ENCODE results near the gene PMVK. TPM values are rescaled to one million over a fixed set of nuclear protein-coding genes. Genes with fewer than 3 reads are reported as not detected.

The PMVK gene
- total RNA-seq, 1 experiment from 2014 or later, result 26.8 TPM

DNA sequence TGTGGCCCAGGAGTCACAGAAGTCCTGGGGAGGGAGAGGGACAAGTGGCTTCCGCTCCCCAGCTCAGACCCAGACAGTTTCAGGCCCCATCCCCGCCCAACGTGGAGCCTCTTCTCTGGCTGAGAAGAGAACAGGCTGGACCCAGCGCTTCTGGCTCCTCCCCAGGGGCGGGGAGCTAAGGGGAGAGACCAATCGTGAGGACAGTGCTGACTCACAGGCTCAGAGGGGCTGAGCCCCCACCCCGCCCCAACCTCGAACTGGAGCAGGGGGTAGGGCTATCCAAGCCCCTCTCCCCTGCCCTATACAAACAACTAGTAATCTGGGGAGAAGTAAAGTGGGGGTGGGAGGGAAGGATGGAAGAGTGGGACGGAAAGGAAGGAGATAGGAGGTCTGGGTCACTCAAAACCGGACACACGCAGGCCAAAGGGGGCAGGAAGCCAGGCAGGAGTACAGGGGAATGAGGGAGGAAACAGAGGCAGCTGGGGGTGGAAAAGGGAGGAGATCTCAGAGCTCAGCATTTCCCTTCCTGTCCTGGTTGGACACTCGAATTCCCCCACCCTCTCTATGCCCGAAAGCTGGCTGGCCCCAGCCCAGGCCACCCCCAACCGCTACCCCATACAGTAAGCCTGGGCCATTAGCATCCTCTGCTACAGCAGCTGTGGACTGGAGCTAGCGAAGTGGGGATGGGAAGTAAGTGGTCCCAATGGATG lies 34.3 kb upstream of the PMVK start, which contains the start of gene SHC1 (continued):
- TF ChIP-seq ZNF512 (CRISPR knock-in tag; IDR thresholded peaks at IDR 0.05; ENCODE audit: borderline replicate concordance) (no peak), CREM (CRISPR knock-in tag; IDR thresholded peaks at IDR 0.05) (no peak), ELF4 (CRISPR knock-in tag; IDR thresholded peaks at IDR 0.05; ENCODE audit: low read depth) (no peak), GTF2I (CRISPR knock-in tag; conservative IDR thresholded peaks at IDR 0.05) (no peak), NFE2L1 (CRISPR knock-in tag; IDR thresholded peaks at IDR 0.05) (0 out of 2 replicates have a peak, but pooled peaks have one; percentile 10), MLX (CRISPR knock-in tag; IDR thresholded peaks at IDR 0.05) (no peak), E2F5 (CRISPR knock-in tag; IDR thresholded peaks at IDR 0.05) (0 out of 2 replicates have a peak, but pooled peaks have one; percentile 35), PRDM15 (CRISPR knock-in tag; IDR thresholded peaks at IDR 0.05) (peak; percentile 48; the same call in 1 of the 2 replicates), ZNF281 (CRISPR knock-in tag; IDR thresholded peaks at IDR 0.05) (0 out of 2 replicates have a peak, but pooled peaks have one; percentile 13), TEAD1 (CRISPR knock-in tag; IDR thresholded peaks at IDR 0.05) (peak; percentile 56; the same call in 1 of the 2 replicates), FOXP1 (CRISPR knock-in tag; IDR thresholded peaks at IDR 0.05; ENCODE audit: borderline replicate concordance) (no peak), PRRX2 (CRISPR knock-in tag; IDR thresholded peaks at IDR 0.05) (0 out of 2 replicates have a peak, but pooled peaks have one; percentile 35), MXD4 (CRISPR knock-in tag; IDR thresholded peaks at IDR 0.05; ENCODE audit: borderline replicate concordance) (no peak), USF2 (CRISPR knock-in tag; IDR thresholded peaks at IDR 0.05) (no peak)
- TF ChIP-seq, protein P1, sequence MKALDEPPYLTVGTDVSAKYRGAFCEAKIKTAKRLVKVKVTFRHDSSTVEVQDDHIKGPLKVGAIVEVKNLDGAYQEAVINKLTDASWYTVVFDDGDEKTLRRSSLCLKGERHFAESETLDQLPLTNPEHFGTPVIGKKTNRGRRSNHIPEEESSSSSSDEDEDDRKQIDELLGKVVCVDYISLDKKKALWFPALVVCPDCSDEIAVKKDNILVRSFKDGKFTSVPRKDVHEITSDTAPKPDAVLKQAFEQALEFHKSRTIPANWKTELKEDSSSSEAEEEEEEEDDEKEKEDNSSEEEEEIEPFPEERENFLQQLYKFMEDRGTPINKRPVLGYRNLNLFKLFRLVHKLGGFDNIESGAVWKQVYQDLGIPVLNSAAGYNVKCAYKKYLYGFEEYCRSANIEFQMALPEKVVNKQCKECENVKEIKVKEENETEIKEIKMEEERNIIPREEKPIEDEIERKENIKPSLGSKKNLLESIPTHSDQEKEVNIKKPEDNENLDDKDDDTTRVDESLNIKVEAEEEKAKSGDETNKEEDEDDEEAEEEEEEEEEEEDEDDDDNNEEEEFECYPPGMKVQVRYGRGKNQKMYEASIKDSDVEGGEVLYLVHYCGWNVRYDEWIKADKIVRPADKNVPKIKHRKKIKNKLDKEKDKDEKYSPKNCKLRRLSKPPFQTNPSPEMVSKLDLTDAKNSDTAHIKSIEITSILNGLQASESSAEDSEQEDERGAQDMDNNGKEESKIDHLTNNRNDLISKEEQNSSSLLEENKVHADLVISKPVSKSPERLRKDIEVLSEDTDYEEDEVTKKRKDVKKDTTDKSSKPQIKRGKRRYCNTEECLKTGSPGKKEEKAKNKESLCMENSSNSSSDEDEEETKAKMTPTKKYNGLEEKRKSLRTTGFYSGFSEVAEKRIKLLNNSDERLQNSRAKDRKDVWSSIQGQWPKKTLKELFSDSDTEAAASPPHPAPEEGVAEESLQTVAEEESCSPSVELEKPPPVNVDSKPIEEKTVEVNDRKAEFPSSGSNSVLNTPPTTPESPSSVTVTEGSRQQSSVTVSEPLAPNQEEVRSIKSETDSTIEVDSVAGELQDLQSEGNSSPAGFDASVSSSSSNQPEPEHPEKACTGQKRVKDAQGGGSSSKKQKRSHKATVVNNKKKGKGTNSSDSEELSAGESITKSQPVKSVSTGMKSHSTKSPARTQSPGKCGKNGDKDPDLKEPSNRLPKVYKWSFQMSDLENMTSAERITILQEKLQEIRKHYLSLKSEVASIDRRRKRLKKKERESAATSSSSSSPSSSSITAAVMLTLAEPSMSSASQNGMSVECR (CRISPR knock-in tag; IDR thresholded peaks at IDR 0.05; ENCODE audit: borderline replicate concordance), result no peak
